Ovary (tissue), 9 donors: ENCODE measurements around the gene MTMR12. TPM values are rescaled to one million over a fixed set of nuclear protein-coding genes. Genes with fewer than 3 reads are reported as not detected.

ENCODE experiments used
- DNase-seq, 5 donors: peaks; one replicate each; pipeline ENCODE4 v3.0.0-alpha.2; 2019 to 2020
- H3K27ac ChIP-seq, 2 donors: fragments of 200-600 bp; one replicate each; pipeline versions ENCODE4 v1.5.1 to v1.8.0; 2019 to 2022
- H3K27me3 ChIP-seq: fragments of 200-600 bp; one replicate; pipeline ENCODE4 v1.8.0; 2022
- H3K36me3 ChIP-seq: fragments of 200-600 bp; sonication (generic); one replicate; pipeline ENCODE4 v1.5.1; 2019
- H3K4me1 ChIP-seq: one replicate; pipeline ENCODE4 v1.8.1; 2013; ENCODE audit warnings: mild to moderate bottlenecking, moderate library complexity; ENCODE audit not compliant: insufficient read depth
- H3K4me3 ChIP-seq: fragments of 200-600 bp; sonication (generic); one replicate; pipeline ENCODE4 v1.5.1; 2017
- H3K9me3 ChIP-seq, 2 donors: fragments of 200-600 bp in 1 of 2; sonication (generic) in 1 of 2; one replicate each; pipeline versions ENCODE4 v1.5.1 to v1.8.1; 2013 to 2019; ENCODE audit warnings: mild to moderate bottlenecking in 1 of 2, moderate library complexity in 1 of 2
- EP300 ChIP-seq: sonication (generic); formaldehyde crosslinking; IDR thresholded peaks from one replicate; pipeline ENCODE4 v1.6.1; 2017; ENCODE audit warnings: antibody characterized with exemption
- POLR2A ChIP-seq: fragments of 450-650 bp; IDR thresholded peaks from one replicate; pipeline ENCODE4 v1.6.1; 2017; ENCODE audit warnings: antibody characterized with exemption, mild to moderate bottlenecking, moderate library complexity
- WGBS, 3 donors: extraction: QIAGEN DNeasy Blood & Tissue Kit in 1 of 3; methylation state at CpG; one replicate each; pipeline versions ENCODE4 v1.1.5 to v1.1.7; 2013 to 2017; 5-methylcytosine and 5-hydroxymethylcytosine counted together
- intact Hi-C, 4 donors: fragments of 100-400 bp; cut with DNase I; formaldehyde crosslinking; loops; one replicate each; pipeline versions ENCODE4 v1.11.0 to v1.15.1; 2022 to 2023
- polyA plus RNA-seq, 2 donors: library from polyadenylated mRNA; stranded (reverse); fragments of 200-250 nt in 1 of 2; fragments of 350-450 nt in 1 of 2; fragmentation: Illumina TruSeq in 1 of 2; extraction: RNeasy Lipid Tissue Mini Kit (QIAGEN cat#74804) in 1 of 2; gene quantifications; one replicate each; pipeline ENCODE4 v1.2.3, GENCODE V29; 2013 to 2014
- total RNA-seq, 7 donors: library from RNA; depleted of rRNA in 2 of 7; stranded (reverse); fragments of >200 nt in 2 of 7; fragmentation: NEBNext Ultra II Directional in 3 of 7; extraction: Animal tissue kit (Norgen Biotek cat#: 25700) in 3 of 7; gene quantifications; one replicate each; pipeline versions ENCODE4 v1.1.0 to v1.2.4, GENCODE V29; 2016 to 2023
- TF ChIP-seq, protein P1 (sequence below), 3 donors: fragments of 450-650 bp in 2 of 3; fragments of 200-600 bp in 1 of 3; IDR thresholded peaks; one replicate each; pipeline versions ENCODE4 v1.5.1 to v1.8.0; 2016 to 2022; ENCODE audit warnings: antibody characterized with exemption in 3 of 3, mild to moderate bottlenecking in 1 of 3
- donor health status: DM: no; HTN: no; CAD: no; lungs with moderate emphysema.
- donor health status: DM: no; HTN: no; CAD: no.
- donor health status: Bipolar disorder and iron deficiency.
- donor health status: DM: yes; HTN: yes; CAD: no.
- donor health status: DM: no; HTN: no; CAD: no.
- donor health status: DM: yes; HTN: yes; CAD: no.

Gene MTMR12
- total and polyA plus RNA-seq, 9 donors, result 14.9 to 39.0 (median 35.2) TPM

DNA sequence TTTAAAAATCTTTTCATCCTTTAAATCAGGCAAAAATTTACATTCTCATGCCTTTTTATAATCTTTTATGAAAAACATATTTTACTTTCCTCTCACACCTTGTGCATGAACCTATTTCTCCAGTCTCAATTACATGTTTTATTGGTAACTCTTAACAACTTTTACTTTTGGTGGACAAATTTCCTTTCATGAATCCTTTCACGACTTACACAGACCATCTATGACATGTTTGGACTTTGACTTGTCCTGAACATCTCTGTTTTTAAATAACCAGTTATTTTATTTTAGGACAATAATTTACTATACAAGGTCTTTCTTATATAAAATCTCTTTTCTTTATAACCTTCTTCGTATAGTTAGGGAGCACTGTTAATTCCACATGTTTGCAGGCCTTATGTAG lies 26.5 kb upstream of the MTMR12 start:
- Histone ChIP-seq H3K4me1 (peaks cover 3% of the 10 kb centered on the region), H3K4me3 (no peak overlapping the region), H3K27ac (no peak overlapping the region), H3K27me3 (no peaks in the 10 kb centered on the region), H3K9me3 (no peaks in the 10 kb centered on the region), H3K36me3 (no peaks in the 10 kb centered on the region)
- no peak for DNase-seq
- 72 to 79% (median 75%) methylated on average over 2 of the region's 2 CpGs for WGBS, 3 donors
- intact Hi-C loops, result no loop called here
- TF ChIP-seq EP300 (no peak), POLR2A (no peak)
- TF ChIP-seq, protein P1, sequence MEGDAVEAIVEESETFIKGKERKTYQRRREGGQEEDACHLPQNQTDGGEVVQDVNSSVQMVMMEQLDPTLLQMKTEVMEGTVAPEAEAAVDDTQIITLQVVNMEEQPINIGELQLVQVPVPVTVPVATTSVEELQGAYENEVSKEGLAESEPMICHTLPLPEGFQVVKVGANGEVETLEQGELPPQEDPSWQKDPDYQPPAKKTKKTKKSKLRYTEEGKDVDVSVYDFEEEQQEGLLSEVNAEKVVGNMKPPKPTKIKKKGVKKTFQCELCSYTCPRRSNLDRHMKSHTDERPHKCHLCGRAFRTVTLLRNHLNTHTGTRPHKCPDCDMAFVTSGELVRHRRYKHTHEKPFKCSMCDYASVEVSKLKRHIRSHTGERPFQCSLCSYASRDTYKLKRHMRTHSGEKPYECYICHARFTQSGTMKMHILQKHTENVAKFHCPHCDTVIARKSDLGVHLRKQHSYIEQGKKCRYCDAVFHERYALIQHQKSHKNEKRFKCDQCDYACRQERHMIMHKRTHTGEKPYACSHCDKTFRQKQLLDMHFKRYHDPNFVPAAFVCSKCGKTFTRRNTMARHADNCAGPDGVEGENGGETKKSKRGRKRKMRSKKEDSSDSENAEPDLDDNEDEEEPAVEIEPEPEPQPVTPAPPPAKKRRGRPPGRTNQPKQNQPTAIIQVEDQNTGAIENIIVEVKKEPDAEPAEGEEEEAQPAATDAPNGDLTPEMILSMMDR (IDR thresholded peaks at IDR 0.05), result no peak

DNA sequence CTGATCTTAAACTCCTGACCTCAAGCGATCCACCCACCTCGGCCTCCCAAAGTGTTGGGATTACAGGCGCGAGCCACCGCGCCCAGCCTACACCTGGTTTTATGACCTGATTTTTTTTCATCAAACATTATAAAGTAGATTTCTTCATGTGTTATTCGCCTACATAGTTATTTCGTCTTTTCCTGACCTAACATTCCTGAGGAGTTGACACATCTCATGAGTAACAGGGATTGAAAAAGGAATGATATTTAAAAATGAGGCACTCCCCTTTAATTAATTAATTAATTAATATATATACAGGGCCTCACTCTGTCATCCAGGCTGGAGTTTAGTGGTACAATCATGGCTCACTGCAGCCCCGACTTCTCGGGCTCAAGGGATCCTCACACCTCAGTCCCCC lies 20.2 kb upstream of the MTMR12 start:
- TF ChIP-seq, protein P1 (IDR thresholded peaks at IDR 0.05), result no peak
- TF ChIP-seq POLR2A, result no peak
- TF ChIP-seq EP300, result no peak
- no peak for DNase-seq
- no peak overlapping the region for H3K27ac ChIP-seq
- no peaks in the 10 kb centered on the region for H3K36me3 ChIP-seq
- intact Hi-C loops, result no loop called here
- no peak overlapping the region for H3K4me3 ChIP-seq
- no peaks in the 10 kb centered on the region for H3K27me3 ChIP-seq
- peaks cover 4% of the 10 kb centered on the region for H3K4me1 ChIP-seq
- H3K9me3 ChIP-seq, result no peaks in the 10 kb centered on the region
- 94 to 95% (median 95%) methylated on average over 10 of the region's 10 CpGs for WGBS, 3 donors

DNA sequence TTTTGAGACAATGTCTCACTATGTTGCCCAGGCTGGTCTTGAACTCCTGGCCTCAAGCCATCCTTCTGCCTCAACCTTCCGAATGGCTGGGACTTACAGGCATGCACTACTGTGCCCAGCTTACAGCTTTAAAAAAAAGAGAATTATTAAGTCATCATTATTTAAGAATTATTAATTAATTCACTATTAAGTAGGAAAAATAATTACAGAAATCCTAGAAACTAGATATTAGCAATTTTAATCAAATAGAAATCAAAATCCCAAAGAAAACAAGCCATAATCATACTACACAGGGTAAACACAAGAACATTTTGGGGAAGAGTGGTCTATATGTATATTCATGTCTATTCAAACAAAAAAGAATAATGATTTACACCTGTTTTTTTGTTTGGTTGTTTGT lies 19.6 kb upstream of the MTMR12 start:
- peaks cover 4% of the 10 kb centered on the region for H3K4me1 ChIP-seq
- no peaks in the 10 kb centered on the region for H3K9me3 ChIP-seq
- H3K27ac ChIP-seq, result no peak overlapping the region
- DNase-seq, result no peak
- intact Hi-C loops, result no loop called here
- TF ChIP-seq POLR2A (no peak), EP300 (no peak)
- TF ChIP-seq, protein P1 (IDR thresholded peaks at IDR 0.05), result no peak
- H3K36me3 ChIP-seq, result no peaks in the 10 kb centered on the region
- 92 to 98% (median 96%) methylated on average over 1 of the region's 1 CpG for WGBS, 3 donors
- no peak overlapping the region for H3K4me3 ChIP-seq
- H3K27me3 ChIP-seq, result no peaks in the 10 kb centered on the region

DNA sequence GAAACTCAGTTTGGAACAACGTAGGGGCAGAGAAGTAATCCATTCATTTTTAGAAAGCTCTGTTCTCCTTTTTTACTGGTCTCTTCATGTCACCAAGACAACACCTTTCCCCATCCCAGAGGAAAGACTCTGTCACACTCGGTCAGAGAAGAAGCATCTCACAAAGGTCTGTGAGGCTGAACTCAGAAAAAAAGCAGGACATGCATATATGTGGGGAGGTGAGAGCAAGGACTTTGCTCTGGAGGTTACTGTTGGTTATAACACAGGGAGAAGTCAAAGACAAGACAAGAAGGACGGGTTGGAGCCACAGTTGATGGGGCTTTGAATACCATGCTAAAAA lies 19.2 kb upstream of the MTMR12 start:
- no peaks in the 10 kb centered on the region for H3K36me3 ChIP-seq
- H3K27ac ChIP-seq, result no peak overlapping the region
- TF ChIP-seq, protein P1 (IDR thresholded peaks at IDR 0.05), result no peak
- no peak for TF ChIP-seq POLR2A
- TF ChIP-seq EP300, result no peak
- WGBS, 3 donors, result 70 to 75% (median 70%) methylated on average over 3 of the region's 3 CpGs
- intact Hi-C loops, result no loop called here
- no peak overlapping the region for H3K4me3 ChIP-seq
- H3K9me3 ChIP-seq, result no peaks in the 10 kb centered on the region
- H3K27me3 ChIP-seq, result no peaks in the 10 kb centered on the region
- H3K4me1 ChIP-seq, result peaks cover 4% of the 10 kb centered on the region
- no peak for DNase-seq
